Gastroesophageal sphincter (tissue), 3 donors: ENCODE results near the gene DSP.

Experiments
- CTCF ChIP-seq, 4 experiments: fragments of 200-600 bp in 2 of 4; fragments of 450-650 bp in 2 of 4; sonication (generic) in 1 of 4; IDR thresholded peaks; one replicate each; pipeline ENCODE4 v1.5.1; 2017 to 2019; ENCODE audit warnings: antibody characterized with exemption in 4 of 4, mild to moderate bottlenecking in 2 of 4, moderate library complexity in 2 of 4
- POLR2A ChIP-seq, 2 donors: fragments of 450-650 bp; IDR thresholded peaks; one replicate each; pipeline ENCODE4 v1.6.1; 2017; ENCODE audit warnings: antibody characterized with exemption in 2 of 2, mild to moderate bottlenecking in 2 of 2, moderate library complexity in 1 of 2
- POLR2AphosphoS5 ChIP-seq: sonication (generic); formaldehyde crosslinking; IDR thresholded peaks from one replicate; pipeline ENCODE4 v1.6.1; 2017; ENCODE audit warnings: antibody characterized with exemption

DNA sequence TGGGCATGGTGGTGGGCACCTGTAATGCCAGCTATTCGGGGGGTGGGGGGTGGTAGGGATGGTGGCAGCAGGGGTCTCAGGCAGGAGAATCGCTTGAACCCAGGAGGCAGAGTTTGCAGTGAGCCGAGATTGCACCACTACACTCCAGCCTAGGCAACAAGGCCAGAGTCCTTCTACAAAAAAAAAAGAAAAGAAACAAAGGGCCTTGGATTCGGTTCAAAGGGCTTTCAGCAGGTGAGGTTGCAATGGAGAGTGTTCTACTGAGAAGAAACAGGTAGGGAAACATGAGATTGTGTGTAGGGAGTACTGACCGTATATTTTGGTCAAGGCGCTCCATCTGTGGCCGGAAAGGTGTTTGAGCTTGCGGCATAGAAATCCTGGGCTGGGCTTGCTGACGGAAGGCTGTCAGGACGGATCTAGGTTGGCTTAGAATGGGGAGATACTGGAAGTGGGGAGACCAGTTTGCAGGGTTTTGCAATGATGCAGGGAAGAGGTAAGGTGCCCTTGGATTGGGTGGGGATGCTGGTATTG, 40.7 kb upstream of the DSP start:
- TF ChIP-seq POLR2A (IDR thresholded peaks at IDR 0.05) (no peak), CTCF (IDR thresholded peaks at IDR 0.05) (no peak), POLR2AphosphoS5 (no peak)
